Sigmoid colon (tissue), 4 donors: ENCODE data around the gene MLLT10.

Experiments
- POLR2A ChIP-seq, 2 donors: fragments of 450-650 bp; IDR thresholded peaks; one replicate each; pipeline ENCODE4 v1.6.1; 2016; ENCODE audit warnings: antibody characterized with exemption in 2 of 2, mild to moderate bottlenecking in 2 of 2, moderate library complexity in 2 of 2
- POLR2AphosphoS5 ChIP-seq, 4 donors: sonication (generic); formaldehyde crosslinking; IDR thresholded peaks; one replicate each; pipeline ENCODE4 v1.6.1; 2017; ENCODE audit warnings: antibody characterized with exemption in 4 of 4
- TF ChIP-seq, protein P1 (sequence below), 4 experiments: fragments of 450-650 bp in 3 of 4; fragments of 200-600 bp in 1 of 4; IDR thresholded peaks; one replicate each; pipeline ENCODE4 v1.5.1; 2016 to 2019; ENCODE audit warnings: antibody characterized with exemption in 4 of 4, mild to moderate bottlenecking in 3 of 4, moderate library complexity in 2 of 4

DNA sequence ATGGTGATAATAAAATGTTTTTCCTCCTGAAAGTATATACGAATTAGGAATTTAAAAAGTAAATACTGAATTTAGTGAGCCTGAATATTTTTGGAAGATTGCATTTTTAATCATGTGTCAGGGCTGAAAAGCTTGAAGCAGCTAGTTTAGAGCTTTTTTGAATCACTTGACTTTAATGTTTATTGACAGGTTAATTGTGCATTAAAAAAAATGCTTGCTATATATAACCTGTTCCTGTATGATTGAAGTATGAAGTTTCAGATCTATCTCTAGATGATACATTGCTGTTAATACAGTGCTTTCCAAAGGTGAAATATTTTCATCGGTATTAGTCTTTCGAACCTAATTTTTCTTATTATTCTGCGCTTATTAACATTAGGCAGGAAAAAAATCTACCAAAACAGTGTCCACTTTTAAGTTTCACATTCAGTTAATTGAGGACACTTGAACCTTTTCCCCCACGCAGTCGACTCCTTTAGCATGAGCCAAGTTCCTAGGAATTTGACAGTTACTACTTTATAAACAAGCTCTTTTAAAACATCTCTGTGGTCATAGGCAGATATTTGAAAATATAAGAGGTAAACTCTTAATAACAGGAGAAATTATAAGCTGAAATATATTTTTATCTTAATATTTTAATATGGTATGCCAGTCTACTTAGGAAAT lies 187.1 kb downstream of the MLLT10 start:
- TF ChIP-seq, protein P1, sequence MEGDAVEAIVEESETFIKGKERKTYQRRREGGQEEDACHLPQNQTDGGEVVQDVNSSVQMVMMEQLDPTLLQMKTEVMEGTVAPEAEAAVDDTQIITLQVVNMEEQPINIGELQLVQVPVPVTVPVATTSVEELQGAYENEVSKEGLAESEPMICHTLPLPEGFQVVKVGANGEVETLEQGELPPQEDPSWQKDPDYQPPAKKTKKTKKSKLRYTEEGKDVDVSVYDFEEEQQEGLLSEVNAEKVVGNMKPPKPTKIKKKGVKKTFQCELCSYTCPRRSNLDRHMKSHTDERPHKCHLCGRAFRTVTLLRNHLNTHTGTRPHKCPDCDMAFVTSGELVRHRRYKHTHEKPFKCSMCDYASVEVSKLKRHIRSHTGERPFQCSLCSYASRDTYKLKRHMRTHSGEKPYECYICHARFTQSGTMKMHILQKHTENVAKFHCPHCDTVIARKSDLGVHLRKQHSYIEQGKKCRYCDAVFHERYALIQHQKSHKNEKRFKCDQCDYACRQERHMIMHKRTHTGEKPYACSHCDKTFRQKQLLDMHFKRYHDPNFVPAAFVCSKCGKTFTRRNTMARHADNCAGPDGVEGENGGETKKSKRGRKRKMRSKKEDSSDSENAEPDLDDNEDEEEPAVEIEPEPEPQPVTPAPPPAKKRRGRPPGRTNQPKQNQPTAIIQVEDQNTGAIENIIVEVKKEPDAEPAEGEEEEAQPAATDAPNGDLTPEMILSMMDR (IDR thresholded peaks at IDR 0.05), result no peak
- no peak for TF ChIP-seq POLR2A (IDR thresholded peaks at IDR 0.05)
- TF ChIP-seq POLR2AphosphoS5 (IDR thresholded peaks at IDR 0.05), result no peak
